ENCODE measurements around the gene ZNF407.

The ZNF407 gene

DNA sequence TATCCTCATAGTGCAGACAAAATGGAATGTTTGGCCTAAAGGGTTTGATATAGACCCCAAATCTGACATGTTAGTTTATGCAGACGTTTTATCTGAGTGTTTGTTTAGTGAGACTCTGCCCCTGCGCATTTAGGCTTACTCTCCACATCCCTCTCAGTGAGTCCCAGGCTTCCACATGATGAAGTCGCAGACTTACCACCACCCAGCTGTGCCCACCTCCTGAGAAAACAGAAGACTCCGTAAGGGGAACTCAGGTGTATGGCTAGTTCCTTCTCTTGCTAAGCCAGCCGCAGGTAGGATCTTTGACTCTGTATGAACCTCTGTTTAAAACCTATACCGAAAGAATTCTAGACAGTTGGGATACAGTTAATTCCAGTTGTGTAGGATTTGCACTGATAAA lies 338.7 kb downstream of the ZNF407 start:
- no peaks in the 10 kb centered on the region for H3F3A ChIP-seq (ENCODE audit: control insufficient read depth, insufficient read depth)
- H3K36me3 ChIP-seq (ENCODE audit: control insufficient read depth, low read length) = no peaks in the 10 kb centered on the region
- H3K9me2 ChIP-seq (replicated peaks; ENCODE audit: control insufficient read depth, low read length) = no peaks in the 10 kb centered on the region
- H3K4me2 ChIP-seq (ENCODE audit: low read length) = no peak overlapping the region
- no peaks in the 10 kb centered on the region for H3K9me3 ChIP-seq (ENCODE audit: control insufficient read depth, insufficient read depth, low read length)
- no peak overlapping the region for H3K27ac ChIP-seq (ENCODE audit: low read depth, low read length)
- no peaks in the 10 kb centered on the region for H3K79me2 ChIP-seq (ENCODE audit: control insufficient read depth, low read length)
- no peaks in the 10 kb centered on the region for H3K4me1 ChIP-seq (ENCODE audit: control insufficient read depth, low read length)
- no peaks in the 10 kb centered on the region for H3K27me3 ChIP-seq (ENCODE audit: control insufficient read depth, low read length)
- no peak overlapping the region for H3K4me3 ChIP-seq (ENCODE audit: low read length)
- no peaks in the 10 kb centered on the region for H4K20me1 ChIP-seq (ENCODE audit: control insufficient read depth, insufficient read depth, low read depth, low read length)
- TF ChIP-seq EZH2phosphoT487 (IDR thresholded peaks at IDR 0.05; ENCODE audit: borderline replicate concordance, low read length) = no peak
- no peak for TF ChIP-seq CTCF (IDR thresholded peaks at IDR 0.05; ENCODE audit: low read depth, low read length, poor library complexity, severe bottlenecking)

DNA sequence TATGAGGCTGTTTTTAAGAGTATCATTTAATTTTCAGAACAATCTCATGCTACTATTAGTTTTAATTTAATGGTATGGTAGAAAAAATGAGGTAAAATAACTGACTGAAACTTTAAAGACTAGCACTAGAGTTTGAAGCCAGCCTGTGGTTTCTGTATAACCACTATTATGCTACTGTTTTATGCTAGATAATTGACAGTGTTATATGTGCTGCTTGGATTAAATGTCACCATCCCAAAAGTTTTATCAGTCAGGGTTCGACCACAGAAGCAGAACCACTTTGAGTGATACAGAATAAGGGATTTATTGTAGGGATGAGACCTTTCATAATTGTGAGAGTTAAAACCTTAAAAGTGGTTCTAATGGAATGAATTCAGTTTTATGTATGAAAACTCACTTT lies 339.6 kb downstream of the ZNF407 start:
- H3K4me2 ChIP-seq (ENCODE audit: low read length) = no peak overlapping the region
- peaks cover 5% of the 10 kb centered on the region for H3K4me1 ChIP-seq (ENCODE audit: control insufficient read depth, low read length)
- no peak overlapping the region for H3K27ac ChIP-seq (ENCODE audit: low read depth, low read length)
- no peaks in the 10 kb centered on the region for H3K9me2 ChIP-seq (replicated peaks; ENCODE audit: control insufficient read depth, low read length)
- no peaks in the 10 kb centered on the region for H3K27me3 ChIP-seq (ENCODE audit: control insufficient read depth, low read length)
- H3K36me3 ChIP-seq (ENCODE audit: control insufficient read depth, low read length) = no peaks in the 10 kb centered on the region
- TF ChIP-seq EZH2phosphoT487 (IDR thresholded peaks at IDR 0.05; ENCODE audit: borderline replicate concordance, low read length) = no peak
- TF ChIP-seq CTCF (IDR thresholded peaks at IDR 0.05; ENCODE audit: low read depth, low read length, poor library complexity, severe bottlenecking) = no peak
- no peaks in the 10 kb centered on the region for H3K9me3 ChIP-seq (ENCODE audit: control insufficient read depth, insufficient read depth, low read length)
- H3K4me3 ChIP-seq (ENCODE audit: low read length) = no peak overlapping the region
- H3F3A ChIP-seq (ENCODE audit: control insufficient read depth, insufficient read depth) = no peaks in the 10 kb centered on the region
- no peaks in the 10 kb centered on the region for H4K20me1 ChIP-seq (ENCODE audit: control insufficient read depth, insufficient read depth, low read depth, low read length)
- H3K79me2 ChIP-seq (ENCODE audit: control insufficient read depth, low read length) = no peaks in the 10 kb centered on the region

DNA sequence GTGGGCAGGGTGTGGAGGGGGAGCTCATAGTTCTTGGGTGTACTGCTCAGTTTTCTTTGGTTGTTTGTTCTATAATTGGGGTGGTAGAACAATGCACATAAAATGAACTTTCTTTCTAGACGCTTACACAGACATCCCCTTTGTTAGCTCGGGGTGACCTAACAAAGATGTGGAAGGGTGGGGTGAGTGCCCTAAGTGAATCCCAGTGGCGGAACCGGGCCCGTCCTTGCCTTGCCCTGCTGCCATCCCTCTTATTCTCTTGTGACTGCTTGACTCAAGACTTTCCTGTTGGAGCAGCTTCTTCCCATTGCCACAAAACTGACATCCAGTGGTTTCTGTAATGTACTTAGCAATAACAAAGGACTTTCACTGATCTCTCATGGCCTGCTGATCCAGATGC lies 343.2 kb downstream of the ZNF407 start:
- H3K4me2 ChIP-seq (ENCODE audit: low read length) = no peak overlapping the region
- H3K36me3 ChIP-seq (ENCODE audit: control insufficient read depth, low read length) = no peaks in the 10 kb centered on the region
- H3K9me3 ChIP-seq (ENCODE audit: control insufficient read depth, insufficient read depth, low read length) = no peaks in the 10 kb centered on the region
- no peaks in the 10 kb centered on the region for H4K20me1 ChIP-seq (ENCODE audit: control insufficient read depth, insufficient read depth, low read depth, low read length)
- H3K27me3 ChIP-seq (ENCODE audit: control insufficient read depth, low read length) = no peaks in the 10 kb centered on the region
- no peaks in the 10 kb centered on the region for H3K9me2 ChIP-seq (replicated peaks; ENCODE audit: control insufficient read depth, low read length)
- H3K4me1 ChIP-seq (ENCODE audit: control insufficient read depth, low read length) = peaks cover 7% of the 10 kb centered on the region
- TF ChIP-seq EZH2phosphoT487 (IDR thresholded peaks at IDR 0.05; ENCODE audit: borderline replicate concordance, low read length) (no peak), CTCF (IDR thresholded peaks at IDR 0.05; ENCODE audit: low read depth, low read length, poor library complexity, severe bottlenecking) (no peak)
- no peak overlapping the region for H3K27ac ChIP-seq (ENCODE audit: low read depth, low read length)
- H3K4me3 ChIP-seq (ENCODE audit: low read length) = no peak overlapping the region
- H3K79me2 ChIP-seq (ENCODE audit: control insufficient read depth, low read length) = no peaks in the 10 kb centered on the region
- no peaks in the 10 kb centered on the region for H3F3A ChIP-seq (ENCODE audit: control insufficient read depth, insufficient read depth)
